Caco-2 (cell line): ENCODE measurements around the gene ABCA3. TPM values are rescaled to one million over a fixed set of nuclear protein-coding genes. Genes with fewer than 3 reads are reported as not detected.

Source experiments
- BruUV-seq: library from RNA; stranded (reverse); fragments of 400-500 nt; replicated peaks from 2 replicates; lab custom pipeline; 2021; lab: Mats Ljungman, UMichigan
- CTCF ChIA-PET: fragments of 300-600 bp; sonication (Branson Sonifier 250); formaldehyde crosslinking; loops from one replicate; lab custom pipeline; 2022; ENCODE audit warnings: antibody characterized with exemption; lab: Charles Lee
- POLR2A ChIA-PET: fragments of 300-600 bp; sonication (Branson Sonifier 250); formaldehyde crosslinking; loops from one replicate; lab custom pipeline; 2022; ENCODE audit warnings: antibody characterized with exemption; lab: Charles Lee
- DNase-seq, 2 experiments: peaks; one replicate each; pipeline versions ENCODE4 v3.0.0 to v3.0.0-alpha.2; 2020 to 2022
- H3K27me3 ChIP-seq: replicated peaks from 2 replicates; pipeline ENCODE4 v1.6.0; 2011; ENCODE audit warnings: low read length; ENCODE audit not compliant: control insufficient read depth, insufficient read depth
- H3K36me3 ChIP-seq: 2 replicates; pipeline ENCODE4 v1.5.1; 2011; ENCODE audit warnings: low read length; ENCODE audit not compliant: control insufficient read depth, insufficient read depth
- H3K4me1 ChIP-seq: fragments of 250-450 bp; sonication (Bioruptor Pico); 2 replicates; pipeline ENCODE4 v1.5.1; 2020; ENCODE audit warnings: mild to moderate bottlenecking
- H3K4me3 ChIP-seq: 2 replicates; pipeline ENCODE4 v1.5.1; 2011; ENCODE audit warnings: low read depth, mild to moderate bottlenecking, control low read depth, low read length
- H3K9me3 ChIP-seq: fragments of 250-450 bp; sonication (Bioruptor Pico); 2 replicates; pipeline ENCODE4 v1.5.1; 2020; ENCODE audit warnings: mild to moderate bottlenecking, moderate library complexity
- H3K27ac Mint-ChIP-seq: one replicate; pipeline ENCODE4 v1.8.0; 2022; ENCODE audit warnings: mixed read lengths; ENCODE audit not compliant: unreplicated experiment
- H3K27me3 Mint-ChIP-seq: one replicate; pipeline ENCODE4 v1.8.0; 2022; ENCODE audit warnings: mixed read lengths; ENCODE audit not compliant: insufficient read depth, unreplicated experiment
- H3K36me3 Mint-ChIP-seq: one replicate; pipeline ENCODE4 v1.8.0; 2022; ENCODE audit warnings: mild to moderate bottlenecking, mixed read lengths; ENCODE audit not compliant: insufficient read depth, unreplicated experiment
- H3K4me1 Mint-ChIP-seq: one replicate; pipeline ENCODE4 v1.8.0; 2022; ENCODE audit warnings: low read depth, mixed read lengths; ENCODE audit not compliant: unreplicated experiment
- H3K4me3 Mint-ChIP-seq: one replicate; pipeline ENCODE4 v1.8.0; 2022; ENCODE audit warnings: mild to moderate bottlenecking, moderate library complexity, mixed read lengths; ENCODE audit not compliant: unreplicated experiment
- H3K9me3 Mint-ChIP-seq: one replicate; pipeline ENCODE4 v1.8.0; 2022; ENCODE audit warnings: mixed read lengths; ENCODE audit not compliant: unreplicated experiment
- intact Hi-C: fragments of 100-400 bp; cut with micrococcal nuclease; formaldehyde crosslinking; loops from one replicate; pipeline ENCODE4 v1.10.0; 2022; ENCODE audit not compliant: unreplicated experiment
- total RNA-seq: library from RNA; stranded (reverse); gene quantifications from 2 replicates; pipeline ENCODE4 v1.2.3, GENCODE V29; 2022
- TF ChIP-seq, protein P1 (sequence below), 2 experiments: fragments of 200-600 bp in 1 of 2; IDR thresholded peaks; 1 replicate in 1 of 2; 2 replicates in 1 of 2; pipeline versions ENCODE4 v1.5.1 to v1.8.0; 2011 to 2022; ENCODE audit warnings: antibody characterized with exemption in 1 of 2, control low read depth in 1 of 2, inconsistent platforms in 1 of 2, low read depth in 1 of 2, low read length in 1 of 2, mild to moderate bottlenecking in 1 of 2, moderate library complexity in 1 of 2; ENCODE audit not compliant: insufficient read depth in 1 of 2, severe bottlenecking in 1 of 2, unreplicated experiment in 1 of 2

ABCA3 gene
- total RNA-seq, 1 experiment from 2014 or later: 16.1 TPM

- POLR2A ChIA-PET: interaction anchor here (0.6 kb wide), 3 partner anchors 10 to 255 kb away, joined by 4 to 6 read pairs (median 5); partner anchors contain the start of gene CEMP1
- H3K27me3 Mint-ChIP-seq: peaks cover 2% of the 10 kb centered on the region
- H3K27me3 ChIP-seq: no peaks in the 10 kb centered on the region
- intact Hi-C loops: no loop called here
- no peaks in the 10 kb centered on the region for H3K4me1 ChIP-seq
- H3K36me3 ChIP-seq: no peaks in the 10 kb centered on the region
- H3K27ac Mint-ChIP-seq: no peak overlapping the region
- peaks cover 8% of the 10 kb centered on the region for H3K36me3 Mint-ChIP-seq
- DNase-seq: no peak
- CTCF ChIA-PET: no interaction called here
- H3K4me3 ChIP-seq: no peak overlapping the region
- no peaks in the 10 kb centered on the region for H3K4me1 Mint-ChIP-seq
- no peaks in the 10 kb centered on the region for H3K9me3 Mint-ChIP-seq
- H3K4me3 Mint-ChIP-seq: no peak overlapping the region
- TF ChIP-seq, protein P1, sequence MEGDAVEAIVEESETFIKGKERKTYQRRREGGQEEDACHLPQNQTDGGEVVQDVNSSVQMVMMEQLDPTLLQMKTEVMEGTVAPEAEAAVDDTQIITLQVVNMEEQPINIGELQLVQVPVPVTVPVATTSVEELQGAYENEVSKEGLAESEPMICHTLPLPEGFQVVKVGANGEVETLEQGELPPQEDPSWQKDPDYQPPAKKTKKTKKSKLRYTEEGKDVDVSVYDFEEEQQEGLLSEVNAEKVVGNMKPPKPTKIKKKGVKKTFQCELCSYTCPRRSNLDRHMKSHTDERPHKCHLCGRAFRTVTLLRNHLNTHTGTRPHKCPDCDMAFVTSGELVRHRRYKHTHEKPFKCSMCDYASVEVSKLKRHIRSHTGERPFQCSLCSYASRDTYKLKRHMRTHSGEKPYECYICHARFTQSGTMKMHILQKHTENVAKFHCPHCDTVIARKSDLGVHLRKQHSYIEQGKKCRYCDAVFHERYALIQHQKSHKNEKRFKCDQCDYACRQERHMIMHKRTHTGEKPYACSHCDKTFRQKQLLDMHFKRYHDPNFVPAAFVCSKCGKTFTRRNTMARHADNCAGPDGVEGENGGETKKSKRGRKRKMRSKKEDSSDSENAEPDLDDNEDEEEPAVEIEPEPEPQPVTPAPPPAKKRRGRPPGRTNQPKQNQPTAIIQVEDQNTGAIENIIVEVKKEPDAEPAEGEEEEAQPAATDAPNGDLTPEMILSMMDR (IDR thresholded peaks at IDR 0.05; ENCODE audit: insufficient read depth in 1 of 2, low read depth in 1 of 2, low read length in 1 of 2, severe bottlenecking in 1 of 2, unreplicated experiment in 1 of 2): no peak
- no peaks in the 10 kb centered on the region for H3K9me3 ChIP-seq
- no TSS peak for BruUV-seq
Measured at GRCh38 chr16:2275476-2276367, 64.8 kb downstream of the ABCA3 start.

GRCh38 chr16:2273931-2274330, 66.6 kb downstream of the ABCA3 start:
- CTCF ChIA-PET: no interaction called here
- no peaks in the 10 kb centered on the region for H3K9me3 Mint-ChIP-seq
- H3K36me3 Mint-ChIP-seq: peaks cover 14% of the 10 kb centered on the region
- no peak overlapping the region for H3K27ac Mint-ChIP-seq
- DNase-seq: no peak
- H3K4me3 ChIP-seq: no peak overlapping the region
- peaks cover 7% of the 10 kb centered on the region for H3K4me1 Mint-ChIP-seq
- no peaks in the 10 kb centered on the region for H3K27me3 Mint-ChIP-seq
- no peak overlapping the region for H3K4me3 Mint-ChIP-seq
- BruUV-seq: no TSS peak
- intact Hi-C loops: no loop called here
- no peaks in the 10 kb centered on the region for H3K27me3 ChIP-seq
- POLR2A ChIA-PET: no interaction called here
- TF ChIP-seq, protein P1 (IDR thresholded peaks at IDR 0.05; ENCODE audit: insufficient read depth in 1 of 2, low read depth in 1 of 2, low read length in 1 of 2, severe bottlenecking in 1 of 2, unreplicated experiment in 1 of 2): no peak
- 0 out of 2 replicates have a peak, but pooled peaks cover 6% of the 10 kb centered on the region for H3K4me1 ChIP-seq
- H3K36me3 ChIP-seq: no peaks in the 10 kb centered on the region
- H3K9me3 ChIP-seq: no peaks in the 10 kb centered on the region

GRCh38 chr16:2273484-2273883, 67.0 kb downstream of the ABCA3 start:
- Histone ChIP-seq H3K4me1 (0 out of 2 replicates have a peak, but pooled peaks cover 6% of the 10 kb centered on the region), H3K4me3 (no peak overlapping the region), H3K36me3 (no peaks in the 10 kb centered on the region), H3K9me3 (no peaks in the 10 kb centered on the region), H3K27me3 (no peaks in the 10 kb centered on the region)
- ChIA-PET CTCF (no interaction called here), POLR2A (interaction anchor here (0.6 kb wide), 1 partner anchor 50 kb away, joined by 3 read pairs; no protein-coding TSS in a partner anchor)
- H3K4me1 Mint-ChIP-seq: peaks cover 7% of the 10 kb centered on the region
- DNase-seq: no peak
- H3K27me3 Mint-ChIP-seq: no peaks in the 10 kb centered on the region
- H3K4me3 Mint-ChIP-seq: no peak overlapping the region
- no peak overlapping the region for H3K27ac Mint-ChIP-seq
- no peaks in the 10 kb centered on the region for H3K9me3 Mint-ChIP-seq
- intact Hi-C loops: no loop called here
- TF ChIP-seq, protein P1 (IDR thresholded peaks at IDR 0.05; ENCODE audit: insufficient read depth in 1 of 2, low read depth in 1 of 2, low read length in 1 of 2, severe bottlenecking in 1 of 2, unreplicated experiment in 1 of 2): no peak
- no TSS peak for BruUV-seq
- peaks cover 14% of the 10 kb centered on the region for H3K36me3 Mint-ChIP-seq
